ENCODE measurements around the gene MAP3K14. TPM values are rescaled to one million over a fixed set of nuclear protein-coding genes. Genes with fewer than 3 reads are reported as not detected.

MAP3K14 gene
- total RNA-seq, 1 donor from 2014 or later, result 14.8 TPM

GRCh38 chr17:45277216-45277849 lies 39.5 kb downstream of the MAP3K14 start:
- DNase-seq, result peak; percentile 94
- H3K36me3 ChIP-seq, result peaks cover 49% of the 10 kb centered on the region
- peaks cover 65% of the 10 kb centered on the region for H3K4me1 ChIP-seq
- no peaks in the 10 kb centered on the region for H3K9me3 ChIP-seq (replicated peaks)
- H3K27ac ChIP-seq (replicated peaks), result peak overlapping the region; percentile 97
- intact Hi-C loops (cut with micrococcal nuclease), result loop anchor here (2.0 to 5.0 kb wide), 2 partner anchors 35 to 107 kb away; no protein-coding TSS in a partner anchor
- peak overlapping the region; percentile 33 for H3K4me3 ChIP-seq
- no peaks in the 10 kb centered on the region for H3K27me3 ChIP-seq (ENCODE audit: low read depth)
- peak; percentile 84 for TF ChIP-seq CTCF (IDR thresholded peaks at IDR 0.05; ENCODE audit: borderline replicate concordance)

- Histone ChIP-seq H3K27me3 (ENCODE audit: low read depth) (no peaks in the 10 kb centered on the region), H3K4me3 (no peak overlapping the region), H3K36me3 (peaks cover 52% of the 10 kb centered on the region), H3K4me1 (peaks cover 57% of the 10 kb centered on the region), H3K9me3 (replicated peaks) (no peaks in the 10 kb centered on the region), H3K27ac (replicated peaks) (peak overlapping the region; percentile 97)
- TF ChIP-seq CTCF (IDR thresholded peaks at IDR 0.05; ENCODE audit: borderline replicate concordance), result no peak
- intact Hi-C loops (cut with micrococcal nuclease), result loop anchor here (2.0 to 5.0 kb wide), 2 partner anchors 36 to 109 kb away; no protein-coding TSS in a partner anchor
- DNase-seq, result no peak
Observed at GRCh38 chr17:45276031-45276430, 40.8 kb downstream of the MAP3K14 start.

- peaks cover 41% of the 10 kb centered on the region for H3K4me1 ChIP-seq
- H3K4me3 ChIP-seq, result no peak overlapping the region
- no peak for TF ChIP-seq CTCF (IDR thresholded peaks at IDR 0.05; ENCODE audit: borderline replicate concordance)
- peaks cover 57% of the 10 kb centered on the region for H3K36me3 ChIP-seq
- no peaks in the 10 kb centered on the region for H3K27me3 ChIP-seq (ENCODE audit: low read depth)
- H3K9me3 ChIP-seq (replicated peaks), result no peaks in the 10 kb centered on the region
- intact Hi-C loops (cut with micrococcal nuclease), result no loop called here
- DNase-seq, result no peak
- peak overlapping the region; percentile 17 for H3K27ac ChIP-seq (replicated peaks)
Observed at GRCh38 chr17:45274033-45274432, 42.8 kb downstream of the MAP3K14 start.

- no peak for DNase-seq
- Histone ChIP-seq H3K4me3 (no peak overlapping the region), H3K27me3 (ENCODE audit: low read depth) (no peaks in the 10 kb centered on the region), H3K4me1 (peaks cover 36% of the 10 kb centered on the region), H3K36me3 (peaks cover 62% of the 10 kb centered on the region), H3K9me3 (replicated peaks) (no peaks in the 10 kb centered on the region), H3K27ac (replicated peaks) (peak overlapping the region; percentile 17)
- intact Hi-C loops (cut with micrococcal nuclease), result no loop called here
- no peak for TF ChIP-seq CTCF (IDR thresholded peaks at IDR 0.05; ENCODE audit: borderline replicate concordance)
Observed at GRCh38 chr17:45273551-45273957, 43.3 kb downstream of the MAP3K14 start.

DNA sequence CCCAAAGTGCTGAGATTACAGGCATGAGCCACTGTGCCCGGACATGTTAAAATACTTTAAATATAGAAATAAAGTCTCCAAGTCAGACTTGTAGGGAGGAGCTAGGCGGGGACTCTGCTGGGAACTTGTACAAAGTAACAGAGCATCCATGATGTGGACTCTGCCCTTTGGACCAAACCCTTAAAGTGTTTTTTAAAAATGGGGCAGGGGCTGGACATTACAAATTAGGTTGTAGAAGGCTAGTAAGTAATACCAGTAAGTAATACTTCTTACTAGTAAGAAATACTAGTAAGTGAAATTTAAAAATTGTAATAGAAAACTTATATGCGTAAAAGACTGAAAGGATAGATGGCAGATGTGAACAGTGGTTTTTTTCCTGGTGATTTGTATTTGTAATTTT lies 45.2 kb downstream of the MAP3K14 start:
- peaks cover 81% of the 10 kb centered on the region for H3K36me3 ChIP-seq
- H3K27ac ChIP-seq (replicated peaks), result no peak overlapping the region
- TF ChIP-seq CTCF (IDR thresholded peaks at IDR 0.05; ENCODE audit: borderline replicate concordance), result no peak
- peaks cover 16% of the 10 kb centered on the region for H3K4me1 ChIP-seq
- no peaks in the 10 kb centered on the region for H3K9me3 ChIP-seq (replicated peaks)
- intact Hi-C loops (cut with micrococcal nuclease), result no loop called here
- no peaks in the 10 kb centered on the region for H3K27me3 ChIP-seq (ENCODE audit: low read depth)
- DNase-seq, result no peak
- H3K4me3 ChIP-seq, result no peak overlapping the region
